DMS 273 treated with DMSO at 0.1 percent for 48 hours (cell line): ENCODE measurements around the gene PSD2.
A peak's percentile ranks its signal among the peaks of the same experiment; 100 is the strongest.

Experiments used
- DNase-seq: peaks from one replicate; lab custom pipeline; 2025; lab: John Stamatoyannopoulos, UW

Gene PSD2

GRCh38 chr5:139880416-139881142 is 85.0 kb downstream of the PSD2 start:
- DNase-seq: no peak

- DNase-seq: no peak
Measured at GRCh38 chr5:139881143-139881733, 85.6 kb downstream of the PSD2 start.

GRCh38 chr5:139882316-139882715 is 86.7 kb downstream of the PSD2 start:
- DNase-seq: no peak

- peak; percentile 45 for DNase-seq
Measured at GRCh38 chr5:139882961-139883539, 87.4 kb downstream of the PSD2 start.

GRCh38 chr5:139884144-139884543 is 88.5 kb downstream of the PSD2 start:
- DNase-seq: no peak

GRCh38 chr5:139884734-139885133 is 89.1 kb downstream of the PSD2 start:
- DNase-seq: no peak

- no peak for DNase-seq
Measured at GRCh38 chr5:139885172-139885856, 89.7 kb downstream of the PSD2 start.

- no peak for DNase-seq
Measured at GRCh38 chr5:139885857-139886208, 90.2 kb downstream of the PSD2 start.

- no peak for DNase-seq
Measured at GRCh38 chr5:139886213-139886612, 90.6 kb downstream of the PSD2 start.

GRCh38 chr5:139888370-139888769 is 92.8 kb downstream of the PSD2 start:
- no peak for DNase-seq

GRCh38 chr5:139889410-139889809 is 93.8 kb downstream of the PSD2 start:
- no peak for DNase-seq

GRCh38 chr5:139893873-139894272 is 98.3 kb downstream of the PSD2 start:
- no peak for DNase-seq
